ENCODE results near the gene CCNT1.
"Not testable (repeated sequence)": the region's sequence is repeated elsewhere in the genome, so short reads cannot be mapped to it uniquely, and the experiment has no call there.

Gene CCNT1

DNA sequence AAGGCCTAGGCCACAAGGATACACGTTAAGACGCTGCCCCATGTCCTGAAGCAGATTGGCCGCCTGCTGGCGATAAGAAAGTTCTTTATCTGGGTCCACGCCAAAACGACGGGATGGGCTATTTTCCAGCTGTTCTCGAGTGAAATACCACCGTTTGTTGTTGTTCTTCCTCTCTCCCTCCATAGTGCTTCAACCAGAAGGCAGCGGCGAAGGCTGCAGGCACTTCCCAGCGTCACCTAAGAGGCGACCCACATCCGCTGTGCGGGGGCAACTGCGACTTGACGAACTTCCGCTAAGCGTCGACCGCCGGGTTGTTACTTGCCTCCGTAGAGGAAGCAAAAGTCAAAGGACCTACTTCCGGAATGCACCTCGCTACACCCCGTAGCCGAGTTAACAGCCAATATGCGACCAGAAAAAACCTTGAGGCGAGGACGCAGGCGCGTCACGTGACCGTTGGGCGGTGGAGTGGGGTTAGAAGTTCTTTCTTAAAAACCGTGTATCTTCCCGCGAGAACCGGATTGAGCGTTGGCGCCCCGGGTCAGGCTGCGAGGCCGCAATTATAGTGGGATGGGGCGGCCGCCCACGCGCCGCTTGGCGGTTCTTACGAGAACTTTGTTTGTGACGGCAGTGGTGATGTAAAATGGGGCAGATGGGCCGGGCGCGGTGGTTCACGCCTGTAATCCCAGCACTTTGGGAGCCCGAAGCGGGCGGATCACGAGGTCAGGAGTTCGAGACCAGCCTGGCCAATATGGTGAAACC, at the start of gene CCNT1:
Gene CCNT1 (minus strand): TSS at position 215 of the 759 bp plus-strand sequence. CDS start 32 bp downstream, at position 183.
- DNase-seq: peak; percentile 99

DNA sequence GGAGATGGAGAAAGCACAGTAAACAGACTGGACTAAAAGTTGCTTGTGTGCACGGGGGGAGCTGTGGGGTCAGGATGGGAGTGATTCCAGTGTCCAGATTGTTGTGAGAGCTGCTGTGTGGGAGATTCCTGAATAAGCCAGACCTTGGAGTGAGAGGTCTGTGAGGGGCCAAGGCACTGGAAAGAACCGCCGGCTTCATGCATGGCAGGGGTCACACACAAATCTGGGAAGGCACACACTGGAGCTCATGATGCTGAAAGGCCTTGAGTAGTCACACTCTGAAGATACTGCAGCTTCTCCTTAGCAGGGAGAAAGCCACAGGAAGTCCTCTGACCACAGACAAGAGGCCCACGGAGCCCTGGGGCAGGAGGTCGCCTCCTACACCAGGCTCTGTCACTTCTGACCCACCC, 49.3 kb upstream of the CCNT1 start:
- DNase-seq: no peak

DNA sequence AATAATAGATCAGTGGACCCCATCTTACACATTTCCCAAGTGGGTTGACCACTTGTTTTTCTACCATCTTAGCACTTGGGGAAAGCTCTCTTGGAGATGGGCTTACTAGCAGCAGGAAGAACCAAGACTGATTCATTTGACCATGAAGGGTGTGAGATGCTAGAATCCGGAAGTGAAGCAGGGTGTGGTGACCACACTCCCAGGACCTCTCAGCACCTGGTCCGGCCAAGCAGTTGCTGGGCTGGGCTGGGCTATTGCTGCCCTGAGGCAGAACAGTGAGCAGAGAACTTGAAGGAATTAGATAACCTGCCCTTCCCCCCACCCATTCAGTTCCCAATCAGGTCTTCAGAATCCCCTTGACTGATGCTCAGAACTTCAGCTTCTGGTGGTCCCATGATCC, 48.0 kb upstream of the CCNT1 start:
- no peak for DNase-seq

DNA sequence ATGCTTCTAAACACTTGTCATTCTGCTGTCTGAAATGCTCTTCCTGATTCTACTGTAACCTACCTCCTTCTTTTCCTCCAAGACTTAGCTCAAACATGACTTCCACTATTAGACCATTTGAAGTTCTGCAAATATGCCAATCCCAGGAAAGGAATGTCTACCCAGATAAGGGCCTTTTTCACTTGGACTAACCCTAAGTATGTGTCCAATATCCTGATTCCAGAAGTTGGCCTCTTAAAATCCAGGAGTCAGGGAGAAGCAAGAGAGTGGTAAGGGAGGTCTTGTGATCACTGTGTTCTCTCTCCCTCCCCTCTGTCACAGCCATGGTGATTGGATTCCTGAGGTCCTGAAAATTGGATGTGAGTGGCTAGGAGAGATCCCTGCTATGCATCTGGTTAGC, 42.2 kb upstream of the CCNT1 start:
- DNase-seq: no peak

DNA sequence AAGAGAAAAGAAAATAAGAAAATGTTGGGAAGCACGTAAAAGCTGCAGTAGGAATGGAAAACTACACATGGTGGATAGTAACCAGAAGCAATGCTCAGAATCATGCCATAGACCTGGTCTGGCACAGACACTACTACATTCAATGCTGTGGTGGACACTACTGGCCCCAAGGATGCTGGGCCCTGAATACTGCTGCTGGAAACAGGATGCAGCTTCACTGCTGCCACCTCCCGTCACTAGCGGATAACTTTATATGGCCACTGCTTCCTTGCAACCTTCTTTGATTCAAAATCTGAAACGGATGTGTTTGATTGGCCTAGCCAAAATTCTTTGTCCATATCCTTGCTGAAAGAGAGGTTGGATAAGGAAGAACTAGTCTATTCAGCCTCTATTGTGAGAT, 41.7 kb upstream of the CCNT1 start:
- DNase-seq: no peak

DNA sequence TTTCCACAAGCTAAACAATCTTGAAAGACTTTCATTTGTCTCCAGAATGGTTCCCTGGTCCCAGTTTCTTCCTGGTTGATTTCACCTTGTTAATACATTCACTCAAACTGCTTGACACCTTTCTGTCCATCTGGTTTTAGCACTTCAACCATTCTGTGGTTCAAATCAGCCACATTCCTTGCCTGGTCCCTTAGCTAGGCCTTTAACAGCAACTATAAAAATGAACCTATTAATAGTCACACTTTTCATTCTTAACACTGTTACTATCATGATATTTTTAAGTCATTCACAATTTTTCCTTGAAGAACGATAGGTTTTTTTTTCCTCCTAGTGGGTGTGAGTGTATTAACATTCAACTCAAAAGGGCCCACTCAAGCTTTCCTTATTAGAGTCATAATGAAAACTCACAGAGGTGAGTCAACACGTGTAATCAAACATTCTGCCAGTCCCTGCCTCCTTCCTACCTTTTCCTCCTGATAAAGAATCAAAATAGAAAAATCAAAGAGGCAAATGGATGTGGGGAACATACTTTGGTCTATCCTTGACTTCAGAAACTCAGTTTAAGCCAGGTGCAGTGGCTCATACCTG, 34.4 kb upstream of the CCNT1 start:
- DNase-seq: no peak

DNA sequence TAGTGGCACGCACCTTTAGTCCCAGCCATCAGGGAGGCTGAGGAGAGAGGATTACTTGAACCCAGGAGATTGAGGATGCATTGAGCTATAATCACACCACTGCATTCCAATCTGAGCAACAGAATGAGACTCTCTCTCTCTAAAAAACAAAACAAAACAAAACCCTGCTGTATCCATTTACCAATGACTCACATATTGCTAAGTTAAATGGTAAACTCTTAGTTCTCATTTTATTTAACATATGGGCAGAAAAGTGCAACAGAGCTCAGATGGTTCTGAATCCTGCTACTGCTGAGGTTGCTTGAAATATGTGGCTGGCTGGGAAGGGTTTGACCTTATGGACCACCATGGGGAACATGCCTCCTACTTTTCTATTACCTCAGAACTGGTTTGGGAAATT, 33.7 kb upstream of the CCNT1 start:
- DNase-seq: no peak

DNA sequence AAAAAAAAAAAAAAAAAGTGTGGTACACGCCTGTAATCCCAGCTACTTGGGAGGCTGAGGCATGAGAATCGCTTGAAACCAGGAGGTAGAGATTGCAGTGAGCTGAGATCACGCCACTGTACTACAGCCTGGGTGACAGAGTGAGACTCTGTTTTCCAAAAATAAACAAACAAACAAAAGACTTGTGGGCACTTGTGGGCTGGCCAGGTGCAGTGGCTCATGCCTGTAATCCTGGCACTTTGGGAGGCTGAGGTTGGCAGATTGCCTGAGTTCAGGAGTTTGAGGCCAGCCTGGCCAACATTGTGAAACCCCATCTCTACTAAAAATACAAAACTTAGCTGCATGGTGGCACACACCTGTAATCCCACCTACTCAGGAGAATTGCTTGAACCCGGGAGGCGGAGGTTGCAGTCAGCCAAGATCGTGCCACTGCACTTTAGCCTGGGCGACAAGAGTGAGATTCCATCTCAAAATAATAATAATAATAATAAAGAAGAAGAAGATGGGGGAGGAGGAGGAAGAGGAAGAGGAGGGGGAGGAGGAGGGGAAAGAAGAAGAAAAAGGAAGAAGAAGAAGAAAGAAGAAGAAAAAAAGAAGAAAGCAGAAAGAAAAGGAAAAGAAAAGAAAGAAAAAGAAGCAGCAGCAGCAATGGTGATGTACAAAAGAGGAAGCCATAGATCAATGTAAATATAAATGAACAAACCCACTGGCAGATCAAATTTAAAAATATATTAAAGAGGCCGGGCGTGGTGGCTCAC, 27.9 kb upstream of the CCNT1 start:
- no peak for DNase-seq

DNA sequence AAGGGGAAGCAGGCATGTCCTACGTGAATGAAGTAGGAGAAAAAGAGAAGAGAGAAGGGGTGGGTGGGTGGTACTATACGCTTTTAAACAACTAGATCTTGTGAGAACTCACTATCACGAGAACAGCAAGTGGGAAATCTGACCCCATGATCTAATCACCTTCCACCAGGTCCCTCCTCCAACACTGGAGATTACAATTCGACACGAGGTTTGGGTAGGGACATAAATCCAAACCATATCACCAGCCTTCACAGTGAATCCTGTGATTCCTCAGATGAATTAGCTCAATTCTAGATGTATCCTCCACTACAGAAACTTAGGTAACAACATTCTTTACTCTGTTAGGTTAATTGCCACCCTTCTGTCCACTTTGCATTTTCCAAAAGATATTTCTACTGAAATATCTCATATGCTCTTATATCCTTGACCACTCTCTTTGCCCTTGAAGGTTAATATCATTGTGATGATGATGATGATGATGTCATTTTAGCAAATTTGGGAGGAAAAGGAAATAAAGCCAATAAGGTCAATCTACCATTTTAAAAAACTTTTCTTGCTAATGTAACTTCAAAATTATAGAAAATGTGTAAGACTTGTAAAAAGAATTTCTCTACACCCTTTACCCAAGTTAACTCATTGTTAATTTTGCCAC, 23.2 kb upstream of the CCNT1 start:
- no peak for DNase-seq

DNA sequence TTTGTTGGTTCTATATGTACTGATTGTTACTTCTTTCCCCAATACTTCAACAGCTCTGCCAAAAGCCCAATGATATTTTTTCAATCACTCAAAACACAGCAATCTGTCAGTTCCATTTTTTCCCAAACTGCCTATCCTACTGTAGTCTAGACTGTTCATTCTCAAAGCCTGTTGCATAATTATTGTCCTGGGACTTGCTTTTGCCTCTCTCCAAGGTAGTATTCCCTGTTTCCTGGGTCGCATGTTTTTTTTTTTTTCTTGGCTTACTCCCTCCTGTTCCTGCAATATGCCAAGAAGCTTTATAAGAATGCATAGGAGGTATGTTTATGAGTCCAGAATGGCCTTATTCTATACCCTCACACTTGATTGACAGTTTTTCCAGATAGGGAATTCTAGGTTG, 19.9 kb upstream of the CCNT1 start:
- DNase-seq: no peak

DNA sequence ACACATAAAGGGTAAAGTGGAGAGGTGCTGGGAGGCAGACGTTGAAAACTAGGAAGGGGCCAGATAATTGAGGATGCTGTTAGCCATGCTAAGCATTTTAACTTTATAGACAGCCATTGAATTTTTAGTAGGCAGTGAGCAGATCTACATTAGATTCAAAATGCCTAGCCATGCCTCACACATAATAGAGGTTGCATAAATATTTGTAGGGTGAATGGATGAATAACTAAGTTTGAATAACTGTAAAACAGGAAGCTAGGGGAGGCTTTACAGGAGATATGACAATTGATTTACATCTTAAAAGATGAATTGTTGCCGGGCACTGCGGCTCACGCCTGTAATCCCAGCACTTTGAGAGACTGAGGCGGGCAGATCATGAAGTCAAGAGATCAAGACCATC, 12.3 kb upstream of the CCNT1 start:
- DNase-seq: no peak

DNA sequence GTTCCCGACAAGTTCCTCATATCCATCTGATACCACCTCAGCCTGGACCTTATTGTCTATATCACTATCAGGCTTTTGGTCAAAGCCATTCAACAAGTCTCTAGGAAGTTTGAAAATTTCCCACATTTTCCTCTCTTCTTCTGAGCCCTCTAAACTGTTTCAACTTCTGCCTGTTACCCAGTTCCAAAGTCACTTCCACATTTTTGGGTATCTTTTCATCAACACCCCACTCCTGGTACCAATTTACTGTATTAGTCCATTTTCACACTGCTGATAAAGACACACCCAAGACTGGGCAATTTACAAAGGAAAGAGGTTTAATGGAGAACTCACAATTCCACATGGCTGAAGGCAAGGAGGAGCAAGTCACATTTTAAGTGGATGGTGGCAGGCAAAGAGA, 4.2 kb upstream of the CCNT1 start:
- DNase-seq: not testable (repeated sequence)

DNA sequence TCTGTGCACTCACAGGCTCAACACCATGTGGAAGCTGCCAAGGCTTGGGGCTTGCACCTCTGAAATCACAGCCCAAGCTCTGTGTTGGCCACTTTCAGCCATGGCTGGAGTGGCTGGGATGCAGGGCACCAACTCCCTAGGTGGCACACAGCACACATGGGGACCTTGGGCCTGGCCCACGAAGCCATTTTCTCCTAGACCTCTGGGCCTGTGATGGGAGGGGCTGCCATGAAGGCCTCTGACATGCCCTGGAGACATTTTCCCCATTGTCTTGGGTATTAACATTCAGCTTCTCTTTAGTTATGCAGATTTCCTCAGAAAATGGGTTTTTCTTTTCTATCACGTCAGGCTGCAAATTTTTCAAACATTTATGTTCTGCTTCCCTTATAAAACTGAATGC, 3.7 kb upstream of the CCNT1 start:
- not testable (repeated sequence) for DNase-seq

DNA sequence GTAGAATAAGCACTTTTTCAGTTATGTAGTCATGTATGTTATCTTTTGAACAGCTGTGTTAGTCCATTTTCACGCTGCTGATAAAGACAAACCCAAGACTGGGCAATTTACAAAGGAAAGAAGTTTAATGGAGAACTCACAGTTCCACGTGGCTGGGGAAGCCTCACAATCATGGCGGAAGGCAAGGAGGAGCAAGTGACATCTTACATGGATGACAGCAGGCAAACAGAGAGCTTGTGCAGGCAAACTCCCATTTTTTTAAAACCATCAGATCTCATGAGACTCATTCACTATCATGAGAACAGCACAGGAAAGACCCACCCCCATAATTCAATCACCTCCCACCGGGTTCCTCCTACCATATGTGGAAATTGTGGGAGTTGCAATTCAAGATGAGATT, 2.5 kb upstream of the CCNT1 start:
- not testable (repeated sequence) for DNase-seq

DNA sequence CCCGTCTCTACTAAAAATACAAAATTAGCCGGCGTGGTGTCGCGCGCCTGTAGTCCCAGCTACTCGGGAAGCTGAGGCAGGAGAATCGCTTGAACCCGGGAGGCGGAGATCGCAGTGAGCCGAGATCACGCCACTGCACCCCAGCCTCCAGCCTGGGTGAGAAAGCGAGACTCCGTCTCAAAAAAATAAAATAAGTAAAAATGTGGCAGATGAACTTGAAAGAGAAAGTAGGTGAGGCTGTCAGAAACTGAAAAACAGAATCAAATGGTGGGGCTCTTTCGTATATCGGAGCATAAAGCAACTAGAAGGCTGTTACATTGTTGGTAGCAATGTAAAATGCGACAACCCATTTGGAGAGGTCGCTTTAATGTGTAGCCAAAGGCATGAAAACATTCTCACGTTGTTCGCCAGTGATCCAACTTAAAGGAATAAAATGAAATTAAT, 767 bp upstream of the CCNT1 start:
- no peak for DNase-seq

DNA sequence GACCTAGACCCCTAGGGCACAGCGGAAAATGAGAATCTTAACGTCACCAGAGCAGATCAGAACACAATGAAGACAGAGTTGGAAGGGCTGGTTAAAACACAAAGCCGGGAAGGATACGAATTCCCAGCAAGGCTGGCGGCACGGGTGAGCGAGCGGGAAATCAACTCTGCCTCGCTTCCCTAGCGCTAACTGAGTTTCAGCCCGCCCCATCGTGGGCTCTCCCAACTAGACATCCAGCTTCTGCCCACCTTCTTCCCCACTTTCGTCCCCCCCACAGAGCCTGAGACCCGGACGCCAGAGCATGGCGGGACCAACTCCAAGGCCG, 377 bp downstream of the CCNT1 start:
- DNase-seq: peak in 1 of 2 experiments; percentile 54

DNA sequence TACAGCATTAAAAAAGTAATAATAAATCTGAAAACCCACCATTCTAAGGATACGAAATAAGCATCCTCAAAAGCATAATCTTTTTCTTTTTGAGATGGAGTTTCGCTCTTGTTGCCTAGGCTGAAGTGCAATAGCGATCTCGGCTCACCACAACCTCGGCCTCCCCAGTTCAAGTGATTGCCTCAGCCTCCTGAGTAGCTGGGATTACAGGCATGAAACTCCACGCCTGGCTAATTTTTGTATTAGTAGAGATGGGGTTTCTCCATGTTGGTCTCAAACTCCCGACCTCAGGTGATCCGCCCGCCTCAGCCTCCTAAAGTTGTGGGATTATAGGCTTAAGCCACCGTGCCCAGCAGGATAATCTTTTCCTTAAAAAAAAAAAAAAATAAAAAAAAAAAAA, 4.3 kb downstream of the CCNT1 start:
- DNase-seq: no peak

DNA sequence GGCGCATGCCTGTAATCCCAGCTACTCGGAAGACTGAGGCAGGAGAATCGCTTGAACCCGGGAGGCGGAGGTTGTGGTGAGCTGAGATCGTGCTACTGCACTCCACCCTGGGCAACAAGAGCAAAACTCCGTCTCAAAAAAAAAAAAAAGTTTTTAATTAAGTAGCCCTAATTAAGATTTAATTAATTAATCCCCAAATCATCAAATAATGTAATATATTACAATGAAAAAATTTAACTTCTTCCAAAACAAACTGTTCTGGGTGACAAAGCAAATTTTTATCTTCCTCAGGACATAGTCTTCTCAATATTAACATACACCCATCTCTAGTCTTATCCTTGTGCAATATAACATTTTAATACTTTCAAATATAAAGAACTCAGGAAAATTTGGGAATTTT, 17.7 kb downstream of the CCNT1 start:
- not testable (repeated sequence) for DNase-seq

DNA sequence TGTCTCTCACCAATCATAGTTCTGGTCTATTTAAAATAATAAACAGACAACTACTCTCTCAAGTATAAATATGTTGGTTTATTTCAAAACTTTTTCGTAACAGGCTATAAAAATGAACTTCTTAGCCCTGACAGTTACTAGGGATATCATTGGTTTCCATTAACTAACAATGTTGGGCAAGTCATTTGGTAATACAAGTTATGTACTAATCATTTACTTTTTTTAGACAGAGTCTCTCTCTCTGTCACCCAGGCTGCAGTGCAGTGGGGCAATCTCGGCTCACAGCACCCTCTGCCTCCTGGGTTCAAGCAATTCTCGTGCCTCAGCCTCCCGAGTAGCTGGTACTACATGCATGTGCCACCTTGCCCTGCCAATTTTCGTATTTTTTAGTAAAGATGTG, 19.9 kb downstream of the CCNT1 start:
- DNase-seq: no peak

DNA sequence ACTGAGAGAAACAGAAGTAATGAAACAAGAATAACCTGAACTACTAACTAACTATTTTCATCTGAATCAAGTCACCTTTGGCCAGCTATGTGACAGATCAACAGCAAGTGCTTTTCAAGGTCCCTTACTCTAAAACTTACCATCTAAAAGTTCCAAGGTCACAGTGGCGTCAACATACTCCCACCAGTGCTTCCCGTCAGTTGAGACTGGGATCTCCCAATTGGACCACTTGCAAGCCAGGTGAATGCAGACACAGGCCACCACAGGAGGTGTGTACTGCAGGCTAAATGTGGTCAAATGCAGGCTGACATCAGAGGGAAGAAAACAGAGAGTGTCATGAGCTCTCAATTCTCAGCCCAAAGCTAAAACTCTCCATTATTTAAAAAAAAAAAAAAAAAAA, 20.6 kb downstream of the CCNT1 start:
- DNase-seq: no peak

DNA sequence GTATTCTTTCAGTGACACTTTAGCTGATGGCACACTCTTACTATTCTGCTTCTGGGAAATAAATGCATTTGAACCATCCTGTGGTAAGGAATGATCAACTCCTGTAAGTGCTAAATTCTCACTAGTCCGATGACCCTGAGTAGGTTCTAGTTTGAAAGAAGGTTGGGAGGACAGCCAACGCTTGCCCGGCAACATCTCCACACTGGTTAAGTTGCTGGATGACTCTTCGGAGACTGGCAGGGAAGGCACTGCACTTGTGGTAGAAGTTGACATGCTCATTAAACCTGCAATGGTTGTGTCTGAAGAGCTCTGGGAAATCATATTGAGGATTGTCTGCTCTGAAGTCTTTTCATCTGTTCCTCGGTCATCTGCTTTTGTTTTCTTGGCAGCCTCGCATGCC, 22.5 kb downstream of the CCNT1 start:
- DNase-seq: no peak

DNA sequence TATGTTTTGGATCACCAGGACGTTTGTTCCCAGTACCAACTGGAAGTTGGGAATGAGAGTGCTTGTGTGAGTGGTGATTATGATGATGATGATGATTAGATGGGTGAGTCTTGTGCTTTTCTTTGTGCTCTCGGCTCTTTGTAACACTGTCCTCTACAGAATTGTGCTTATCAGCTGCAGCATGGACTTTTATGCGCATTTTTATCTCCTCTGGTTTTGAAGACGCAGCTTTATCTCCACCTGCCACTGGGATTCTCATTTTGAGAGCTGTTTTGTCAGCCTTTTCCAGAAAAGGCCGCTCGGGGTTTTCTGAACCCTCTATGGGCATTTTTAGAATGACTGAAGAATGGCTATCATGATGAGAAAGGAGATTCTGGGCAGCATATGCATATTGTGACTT, 22.9 kb downstream of the CCNT1 start:
- no peak for DNase-seq

DNA sequence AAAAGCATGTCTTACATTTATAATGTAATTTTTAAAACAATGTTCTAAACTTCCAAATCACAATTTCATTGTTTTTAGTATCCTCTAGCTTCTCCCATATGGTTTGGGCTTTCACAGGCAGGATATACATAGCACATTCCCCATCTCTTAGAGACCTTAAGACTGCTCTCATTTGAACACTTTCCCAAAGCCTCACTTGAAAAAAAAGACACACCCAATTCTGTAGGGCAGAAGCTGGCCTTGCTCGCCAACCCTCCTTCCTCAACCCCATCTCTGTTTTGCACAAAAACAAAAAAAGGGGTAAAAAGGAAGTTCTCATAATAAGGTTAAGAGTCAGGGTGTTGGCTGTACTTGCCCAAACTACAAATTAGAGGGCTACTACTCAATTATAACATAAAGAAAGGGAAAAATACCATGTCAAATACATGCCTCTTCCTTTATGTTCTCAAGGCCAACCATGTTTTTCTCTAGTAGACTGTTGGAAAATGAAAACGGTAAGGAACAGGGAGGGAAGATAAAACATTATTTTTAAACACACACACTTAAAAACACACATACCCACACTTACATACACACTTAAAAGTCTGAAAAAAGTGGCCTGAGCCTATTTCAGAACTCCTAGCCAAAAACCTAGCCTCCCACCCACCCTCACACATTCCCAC, 24.6 kb downstream of the CCNT1 start:
- no peak for DNase-seq
